CD4-positive, CD25-positive, alpha-beta regulatory T cell (primary cell): ENCODE results near the gene AFF3. TPM values are rescaled to one million over a fixed set of nuclear protein-coding genes. Genes with fewer than 3 reads are reported as not detected.

Experiments
- ATAC-seq, 2 donors: fragments of 150-1000 bp; cut with Tn5 transposase; one replicate each; pipeline ENCODE4 v1.10.0; 2021; ENCODE audit warnings: low read depth in 2 of 2, moderate number of reproducible peaks in 2 of 2, moderate library complexity in 1 of 2
- DNase-seq, 3 donors: peaks; one replicate each; pipeline versions ENCODE4 v3.0.0 to v3.0.0-alpha.2; 2012 to 2022; ENCODE audit warnings: mixed read lengths in 1 of 3
- H3K27ac ChIP-seq: one replicate; pipeline ENCODE4 v1.7.0; 2013; ENCODE audit warnings: mild to moderate bottlenecking, low read length; ENCODE audit not compliant: insufficient read depth, poor library complexity, severe bottlenecking
- H3K27me3 ChIP-seq: one replicate; pipeline ENCODE4 v1.7.0; 2013; ENCODE audit warnings: low read length; ENCODE audit not compliant: control insufficient read depth, insufficient read depth
- H3K36me3 ChIP-seq: one replicate; pipeline ENCODE4 v1.7.0; 2013; ENCODE audit warnings: mild to moderate bottlenecking, low read length, moderate library complexity; ENCODE audit not compliant: control insufficient read depth, insufficient read depth
- H3K4me1 ChIP-seq: 2 replicates; pipeline ENCODE4 v1.7.0; 2013; ENCODE audit warnings: mild to moderate bottlenecking, low read length; ENCODE audit not compliant: insufficient read depth, control insufficient read depth, poor library complexity, severe bottlenecking
- H3K4me3 ChIP-seq: one replicate; pipeline ENCODE4 v1.7.0; 2013; ENCODE audit warnings: low read depth, mild to moderate bottlenecking, low read length, moderate library complexity
- H3K9me3 ChIP-seq, 2 experiments: 1 replicate in 1 of 2; 2 replicates in 1 of 2; pipeline ENCODE4 v1.7.0; 2013; ENCODE audit warnings: low read length in 2 of 2, mild to moderate bottlenecking in 1 of 2, moderate library complexity in 1 of 2; ENCODE audit not compliant: control insufficient read depth in 2 of 2
- H3K27ac Mint-ChIP-seq, 3 donors: one replicate each; pipeline ENCODE4 v1.8.0; 2020 to 2022; ENCODE audit warnings: mild to moderate bottlenecking in 3 of 3, mixed read lengths in 3 of 3, moderate library complexity in 2 of 3
- H3K27me3 Mint-ChIP-seq: one replicate; pipeline ENCODE4 v1.8.0; 2022; ENCODE audit warnings: mild to moderate bottlenecking, mixed read lengths
- H3K36me3 Mint-ChIP-seq: one replicate; pipeline ENCODE4 v1.8.0; 2020; ENCODE audit warnings: mixed read lengths
- H3K4me1 Mint-ChIP-seq, 4 donors: one replicate each; pipeline ENCODE4 v1.8.0; 2020 to 2022; ENCODE audit warnings: mixed read lengths in 4 of 4, mild to moderate bottlenecking in 1 of 4
- H3K4me3 Mint-ChIP-seq, 4 donors: one replicate each; pipeline ENCODE4 v1.8.0; 2020 to 2022; ENCODE audit warnings: mild to moderate bottlenecking in 4 of 4, mixed read lengths in 4 of 4, moderate library complexity in 3 of 4
- H3K9me3 Mint-ChIP-seq, 7 donors: one replicate each; pipeline ENCODE4 v1.8.0; 2020 to 2022; ENCODE audit warnings: mixed read lengths in 7 of 7, mild to moderate bottlenecking in 3 of 7, moderate library complexity in 2 of 7
- polyA plus RNA-seq, 4 donors: library from polyadenylated mRNA; unstranded; fragments of 300-500 nt; fragmentation: Illumina TruSeq; gene quantifications; one replicate each; pipeline ENCODE4 v1.2.3, GENCODE V29; 2021
- total RNA-seq: library from RNA; stranded (reverse); gene quantifications from one replicate; pipeline ENCODE4 v1.2.3, GENCODE V29; 2022

The AFF3 gene
- total and polyA plus RNA-seq, 5 donors from 2014 or later = 0.82 to 10.1 (median 4.2) TPM

GRCh38 chr2:99726691-99727090, 415.7 kb downstream of the AFF3 start:
- ATAC-seq (no peak), DNase-seq (no peak)
- Histone ChIP-seq H3K4me1 (no peaks in the 10 kb centered on the region), H3K36me3 (no peaks in the 10 kb centered on the region), H3K4me3 (no peak overlapping the region), H3K9me3 (no peaks in the 10 kb centered on the region), H3K27me3 (no peaks in the 10 kb centered on the region), H3K27ac (no peak overlapping the region)
- Mint-ChIP-seq H3K27me3 (no peaks in the 10 kb centered on the region), H3K27ac (no peak overlapping the region), H3K36me3 (peaks cover 21% of the 10 kb centered on the region), H3K9me3 (peaks cover 0 to 18% (median 0%) of the 10 kb centered on the region in 7 donors), H3K4me1 (no peaks in the 10 kb centered on the region), H3K4me3 (no peak overlapping the region)

DNA sequence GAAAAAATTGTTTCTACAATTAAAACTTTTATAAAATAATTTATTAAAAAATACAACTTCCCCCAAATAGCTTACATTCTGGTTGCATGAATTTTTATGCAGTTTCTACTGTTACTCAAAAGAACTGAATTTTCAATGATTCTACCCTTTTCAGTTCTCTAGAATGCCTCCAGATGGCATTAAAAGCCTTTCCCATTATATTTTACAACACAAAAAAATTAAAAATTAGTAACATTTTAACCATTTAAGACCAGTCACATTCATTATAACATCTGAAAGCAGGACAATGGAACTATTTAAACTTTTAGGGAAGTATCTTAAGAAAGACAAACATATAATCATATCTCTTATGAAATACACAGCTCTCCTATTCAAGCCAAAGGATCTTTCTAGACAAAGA, 416.6 kb downstream of the AFF3 start:
- ATAC-seq (no peak), DNase-seq (no peak)
- Mint-ChIP-seq H3K4me1 (no peaks in the 10 kb centered on the region), H3K27ac (no peak overlapping the region), H3K9me3 (peaks cover 0 to 20% (median 0%) of the 10 kb centered on the region in 7 donors), H3K36me3 (peaks cover 23% of the 10 kb centered on the region), H3K4me3 (no peak overlapping the region), H3K27me3 (no peaks in the 10 kb centered on the region)
- no peak overlapping the region for H3K4me3 ChIP-seq
- H3K27me3 ChIP-seq = no peaks in the 10 kb centered on the region
- no peaks in the 10 kb centered on the region for H3K4me1 ChIP-seq
- H3K9me3 ChIP-seq = no peaks in the 10 kb centered on the region
- H3K36me3 ChIP-seq = no peaks in the 10 kb centered on the region
- H3K27ac ChIP-seq = no peak overlapping the region

DNA sequence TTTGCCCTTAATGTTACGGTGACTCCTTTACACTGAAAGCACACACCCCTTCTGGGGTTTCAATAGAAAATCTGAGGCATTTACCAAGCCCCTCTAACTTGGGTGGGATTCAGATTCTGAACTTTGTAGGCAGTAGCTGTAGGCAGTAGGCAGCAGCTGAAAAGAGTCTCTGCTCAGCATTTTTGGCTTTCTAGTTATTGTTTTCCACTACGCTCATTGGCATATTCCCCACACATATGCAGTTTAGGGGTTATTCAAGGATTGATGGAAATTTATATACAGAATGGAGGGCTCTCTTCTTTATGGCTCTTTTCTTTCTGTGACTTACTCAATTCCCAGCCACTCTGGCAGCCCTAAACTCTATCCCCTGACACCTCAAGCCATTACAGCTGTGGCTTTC, 419.9 kb downstream of the AFF3 start:
- Histone ChIP-seq H3K4me1 (no peaks in the 10 kb centered on the region), H3K27me3 (no peaks in the 10 kb centered on the region), H3K27ac (no peak overlapping the region), H3K4me3 (no peak overlapping the region), H3K9me3 (no peaks in the 10 kb centered on the region), H3K36me3 (no peaks in the 10 kb centered on the region)
- no peak overlapping the region for H3K4me3 Mint-ChIP-seq
- H3K4me1 Mint-ChIP-seq = no peaks in the 10 kb centered on the region
- peaks cover 0 to 20% (median 0%) of the 10 kb centered on the region in 7 donors for H3K9me3 Mint-ChIP-seq
- DNase-seq (no peak), ATAC-seq (no peak)
- H3K36me3 Mint-ChIP-seq = peaks cover 19% of the 10 kb centered on the region
- H3K27ac Mint-ChIP-seq = no peak overlapping the region
- no peaks in the 10 kb centered on the region for H3K27me3 Mint-ChIP-seq

GRCh38 chr2:99719102-99719501, 423.3 kb downstream of the AFF3 start:
- Histone ChIP-seq H3K27me3 (no peaks in the 10 kb centered on the region), H3K27ac (no peak overlapping the region), H3K9me3 (no peaks in the 10 kb centered on the region), H3K4me1 (no peaks in the 10 kb centered on the region), H3K4me3 (no peak overlapping the region), H3K36me3 (no peaks in the 10 kb centered on the region)
- Mint-ChIP-seq H3K27me3 (no peaks in the 10 kb centered on the region), H3K4me3 (no peak overlapping the region), H3K4me1 (no peaks in the 10 kb centered on the region), H3K36me3 (peaks cover 19% of the 10 kb centered on the region), H3K9me3 (peaks cover 0 to 20% (median 0%) of the 10 kb centered on the region in 7 donors), H3K27ac (no peak overlapping the region)
- DNase-seq = no peak
- ATAC-seq = no peak

DNA sequence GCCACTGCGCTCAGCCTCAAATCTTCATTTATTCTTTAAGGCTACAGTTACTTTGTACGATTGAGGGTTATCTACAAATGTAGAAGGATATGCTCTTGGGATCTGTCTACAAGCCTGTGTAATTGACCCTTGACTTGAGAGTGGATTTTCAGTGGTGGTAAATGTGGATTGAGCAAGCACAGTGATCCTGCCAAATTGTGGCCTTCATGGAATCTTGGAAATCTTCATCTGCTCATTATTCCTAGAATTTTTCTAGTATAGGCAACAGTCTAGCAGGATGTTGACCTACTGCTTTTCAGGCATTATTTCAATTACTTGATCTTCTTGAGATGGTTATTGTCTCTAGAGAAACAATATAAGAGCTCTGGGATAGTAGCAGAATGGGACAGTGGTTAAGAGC, 426.4 kb downstream of the AFF3 start:
- DNase-seq = no peak
- no peaks in the 10 kb centered on the region for H3K4me1 Mint-ChIP-seq
- no peaks in the 10 kb centered on the region for H3K4me1 ChIP-seq
- no peaks in the 10 kb centered on the region for H3K9me3 Mint-ChIP-seq
- no peak overlapping the region for H3K4me3 ChIP-seq
- no peaks in the 10 kb centered on the region for H3K27me3 Mint-ChIP-seq
- ATAC-seq = no peak
- peaks cover 4% of the 10 kb centered on the region for H3K36me3 Mint-ChIP-seq
- no peaks in the 10 kb centered on the region for H3K36me3 ChIP-seq
- H3K27me3 ChIP-seq = no peaks in the 10 kb centered on the region
- H3K27ac ChIP-seq = no peak overlapping the region
- H3K27ac Mint-ChIP-seq = no peak overlapping the region
- no peaks in the 10 kb centered on the region for H3K9me3 ChIP-seq
- no peak overlapping the region for H3K4me3 Mint-ChIP-seq

DNA sequence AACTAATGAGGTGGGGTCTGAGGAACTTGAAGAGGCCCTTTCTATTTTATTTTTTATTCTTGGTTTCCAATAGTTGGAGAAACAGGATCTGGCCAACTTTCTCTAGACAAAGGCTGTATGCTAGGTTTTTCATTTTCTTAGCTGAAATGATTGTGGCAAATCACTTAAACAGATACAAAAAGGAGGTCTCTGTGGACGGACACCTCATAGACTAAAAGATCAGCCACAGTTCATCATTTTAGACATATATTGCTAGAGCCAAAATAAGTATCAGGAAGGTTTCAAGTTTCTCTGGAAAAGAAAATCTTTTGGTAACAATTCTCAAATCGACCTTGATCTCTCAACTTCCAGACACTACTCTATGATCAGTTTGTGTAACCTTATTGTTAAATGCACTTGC, 428.0 kb downstream of the AFF3 start:
- H3K4me1 ChIP-seq = no peaks in the 10 kb centered on the region
- H3K4me3 Mint-ChIP-seq = no peak overlapping the region
- no peak overlapping the region for H3K4me3 ChIP-seq
- DNase-seq = no peak
- no peaks in the 10 kb centered on the region for H3K9me3 ChIP-seq
- H3K4me1 Mint-ChIP-seq = no peaks in the 10 kb centered on the region
- peaks cover 8% of the 10 kb centered on the region for H3K36me3 Mint-ChIP-seq
- no peak overlapping the region for H3K27ac Mint-ChIP-seq
- no peaks in the 10 kb centered on the region for H3K27me3 Mint-ChIP-seq
- ATAC-seq = no peak
- no peaks in the 10 kb centered on the region for H3K9me3 Mint-ChIP-seq
- H3K36me3 ChIP-seq = no peaks in the 10 kb centered on the region
- H3K27ac ChIP-seq = no peak overlapping the region
- no peaks in the 10 kb centered on the region for H3K27me3 ChIP-seq

DNA sequence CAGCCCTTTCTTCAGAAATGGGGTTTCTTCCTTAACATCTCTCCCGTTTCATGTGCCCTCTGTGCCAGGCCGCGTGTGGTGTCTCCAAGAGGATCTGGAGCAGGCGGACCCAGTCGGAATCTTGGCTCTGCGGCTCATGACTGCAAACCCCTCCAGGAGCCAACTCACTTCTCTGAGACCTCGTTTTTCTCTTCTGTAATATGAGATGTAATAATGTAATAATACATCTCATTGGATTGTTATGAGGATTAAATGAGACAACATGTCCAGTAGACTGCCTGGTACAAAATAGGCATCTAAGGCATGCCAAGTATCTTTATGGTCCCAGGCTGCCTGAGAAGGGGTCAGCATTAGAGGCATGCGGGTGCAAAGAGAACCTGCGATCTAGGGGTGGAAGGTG, 431.2 kb downstream of the AFF3 start:
- Mint-ChIP-seq H3K27ac (no peak overlapping the region), H3K4me1 (no peaks in the 10 kb centered on the region), H3K9me3 (no peaks in the 10 kb centered on the region), H3K27me3 (no peaks in the 10 kb centered on the region), H3K4me3 (no peak overlapping the region), H3K36me3 (peaks cover 12% of the 10 kb centered on the region)
- Histone ChIP-seq H3K4me3 (no peak overlapping the region), H3K36me3 (no peaks in the 10 kb centered on the region), H3K9me3 (no peaks in the 10 kb centered on the region), H3K27me3 (no peaks in the 10 kb centered on the region), H3K27ac (no peak overlapping the region), H3K4me1 (no peaks in the 10 kb centered on the region)
- no peak for ATAC-seq
- DNase-seq = no peak

- no peaks in the 10 kb centered on the region for H3K4me1 Mint-ChIP-seq
- peaks cover 12% of the 10 kb centered on the region for H3K36me3 Mint-ChIP-seq
- no peaks in the 10 kb centered on the region for H3K9me3 ChIP-seq
- no peaks in the 10 kb centered on the region for H3K4me1 ChIP-seq
- no peaks in the 10 kb centered on the region for H3K27me3 Mint-ChIP-seq
- DNase-seq (no peak), ATAC-seq (no peak)
- H3K27ac Mint-ChIP-seq = no peak overlapping the region
- no peak overlapping the region for H3K4me3 Mint-ChIP-seq
- no peaks in the 10 kb centered on the region for H3K27me3 ChIP-seq
- H3K27ac ChIP-seq = no peak overlapping the region
- H3K36me3 ChIP-seq = no peaks in the 10 kb centered on the region
- H3K4me3 ChIP-seq = no peak overlapping the region
- no peaks in the 10 kb centered on the region for H3K9me3 Mint-ChIP-seq
Observed at GRCh38 chr2:99710721-99711120, 431.7 kb downstream of the AFF3 start.
